Neural cell (in vitro differentiated cells): ENCODE measurements around the gene GNAS-AS1. TPM values are rescaled to one million over a fixed set of nuclear protein-coding genes. Genes with fewer than 3 reads are reported as not detected.

Experiments
- H2AFZ ChIP-seq: fragments of 200-600, 300-800 bp; sonication (generic), shearing (Covaris generic); 2 replicates; pipeline ENCODE4 v1.6.0; 2014; ENCODE audit warnings: low read depth, mild to moderate bottlenecking, antibody characterized with exemption, low read length, moderate library complexity
- H3F3A ChIP-seq: fragments of 200-600 bp; shearing (Covaris generic); 2 replicates; pipeline ENCODE4 v1.6.1; 2016; ENCODE audit warnings: mild to moderate bottlenecking, moderate library complexity, mixed read lengths, antibody characterized with exemption, low read length; ENCODE audit not compliant: insufficient read depth, poor library complexity, severe bottlenecking
- H3K27ac ChIP-seq: fragments of 200-600, 300-800 bp; sonication (generic), shearing (Covaris generic); 2 replicates; pipeline ENCODE4 v1.5.1; 2014; ENCODE audit warnings: mild to moderate bottlenecking, low read length, moderate library complexity
- H3K27me3 ChIP-seq: fragments of 300-800, 200-600 bp; sonication (generic), shearing (Covaris generic); 2 replicates; pipeline ENCODE4 v1.6.0; 2014; ENCODE audit warnings: mild to moderate bottlenecking, low read depth, low read length, moderate library complexity; ENCODE audit not compliant: insufficient read depth
- H3K36me3 ChIP-seq: fragments of 300-800, 200-600 bp; sonication (generic), shearing (Covaris generic); 2 replicates; pipeline ENCODE4 v1.5.1; 2014; ENCODE audit warnings: mild to moderate bottlenecking, antibody characterized with exemption, low read length, moderate library complexity; ENCODE audit not compliant: insufficient read depth
- H3K4me2 ChIP-seq: fragments of 300-800, 200-600 bp; sonication (generic), shearing (Covaris generic); 2 replicates; pipeline ENCODE4 v1.6.0; 2014; ENCODE audit warnings: mild to moderate bottlenecking, low read length
- H3K4me3 ChIP-seq: fragments of 300-800, 200-600 bp; sonication (generic), shearing (Covaris generic); 2 replicates; pipeline ENCODE4 v1.5.1; 2014; ENCODE audit warnings: mild to moderate bottlenecking, low read length, moderate library complexity
- H3K79me2 ChIP-seq: fragments of 200-600 bp; shearing (Covaris generic); replicated peaks from 2 replicates; pipeline ENCODE4 v1.6.0; 2014; ENCODE audit warnings: mild to moderate bottlenecking, low read length, moderate library complexity; ENCODE audit not compliant: insufficient read depth
- H3K9ac ChIP-seq: fragments of 300-800, 200-600 bp; sonication (generic), shearing (Covaris generic); 2 replicates; pipeline ENCODE4 v1.6.1; 2016; ENCODE audit warnings: mild to moderate bottlenecking, low read length, mixed read lengths
- H3K9me2 ChIP-seq: fragments of 200-600 bp; shearing (Covaris generic); 2 replicates; pipeline ENCODE4 v1.6.1; 2016; ENCODE audit warnings: mild to moderate bottlenecking, low read length, mixed read lengths; ENCODE audit not compliant: insufficient read depth
- H3K9me3 ChIP-seq: fragments of 200-600, 300-800 bp; sonication (generic), shearing (Covaris generic); 2 replicates; pipeline ENCODE4 v1.6.1; 2016; ENCODE audit warnings: mild to moderate bottlenecking, mixed run types, low read length, moderate library complexity, mixed read lengths
- H4K20me1 ChIP-seq: fragments of 200-600 bp; shearing (Covaris generic); 2 replicates; pipeline ENCODE4 v1.6.1; 2016; ENCODE audit warnings: mild to moderate bottlenecking, mixed run types; ENCODE audit not compliant: insufficient read depth
- EP300 ChIP-seq: fragments of 450-650 bp; conservative IDR thresholded peaks from 2 replicates; pipeline ENCODE4 v1.6.1; 2014; ENCODE audit warnings: antibody characterized with exemption, mild to moderate bottlenecking, moderate library complexity; ENCODE audit not compliant: poor library complexity, severe bottlenecking
- EZH2 ChIP-seq: fragments of 200-600, 300-800 bp; shearing (Covaris generic), sonication (generic); IDR thresholded peaks from 2 replicates; pipeline ENCODE4 v1.6.1; 2014; ENCODE audit warnings: antibody characterized with exemption, low read length, borderline replicate concordance, mild to moderate bottlenecking; ENCODE audit not compliant: insufficient read depth, poor library complexity, severe bottlenecking
- MXI1 ChIP-seq: fragments of 450-650 bp; conservative IDR thresholded peaks from 2 replicates; pipeline ENCODE4 v1.6.1; 2014; ENCODE audit warnings: antibody characterized with exemption, mild to moderate bottlenecking; ENCODE audit not compliant: poor library complexity, severe bottlenecking
- POLR2AphosphoS5 ChIP-seq: IDR thresholded peaks from 2 replicates; pipeline ENCODE4 v1.6.1; 2012
- RAD21 ChIP-seq: fragments of 450-650 bp; conservative IDR thresholded peaks from 2 replicates; pipeline ENCODE4 v1.6.1; 2014; ENCODE audit warnings: antibody characterized with exemption, mild to moderate bottlenecking, moderate library complexity
- SMC3 ChIP-seq: fragments of 450-650 bp; conservative IDR thresholded peaks from 2 replicates; pipeline ENCODE4 v1.6.1; 2014; ENCODE audit warnings: antibody characterized with exemption, mild to moderate bottlenecking, moderate library complexity; ENCODE audit not compliant: poor library complexity
- TAF1 ChIP-seq: IDR thresholded peaks from 2 replicates; pipeline ENCODE4 v1.6.1; 2012; ENCODE audit warnings: low read depth
- polyA plus RNA-seq: library from polyadenylated mRNA; depleted of rRNA; stranded (reverse); fragments of >200 nt; gene quantifications from 2 replicates; pipeline ENCODE4 v1.2.3, GENCODE V29; 2014
- TF ChIP-seq, protein P1 (sequence below): fragments of 450-650 bp; IDR thresholded peaks from 2 replicates; pipeline ENCODE4 v1.5.1; 2014; ENCODE audit warnings: antibody characterized with exemption, mild to moderate bottlenecking, moderate library complexity; ENCODE audit not compliant: poor library complexity, severe bottlenecking
- TF ChIP-seq, protein P2 (sequence below): IDR thresholded peaks from 2 replicates; pipeline ENCODE4 v1.6.1; 2012; ENCODE audit warnings: borderline replicate concordance

The GNAS-AS1 gene
- polyA plus RNA-seq, 1 donor from 2014 or later, result not detected

DNA sequence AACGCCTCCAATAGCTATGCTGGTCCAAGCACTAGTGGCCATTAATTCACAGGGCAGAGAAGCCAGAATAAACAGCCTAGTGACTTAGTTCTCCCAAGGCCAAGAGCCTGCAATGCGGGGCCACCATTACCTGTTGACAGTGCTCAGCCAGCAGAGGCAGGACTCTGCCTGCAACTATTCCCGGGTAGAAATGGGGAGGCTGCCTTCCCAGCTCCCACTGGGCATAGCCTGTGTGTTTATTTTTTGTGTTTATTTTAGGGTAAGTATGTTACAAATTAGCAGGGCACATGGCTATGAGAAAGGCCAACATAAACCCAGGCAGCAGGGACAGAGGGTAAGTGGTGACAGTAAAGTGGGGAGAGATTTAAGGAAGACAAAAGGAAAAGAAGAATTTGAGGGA, 5.0 kb downstream of the GNAS-AS1 start:
- Histone ChIP-seq H3K27me3 (peaks cover 35% of the 10 kb centered on the region), H3K9me3 (no peaks in the 10 kb centered on the region), H3K9ac (no peak overlapping the region), H3K79me2 (no peaks in the 10 kb centered on the region), H3K9me2 (no peaks in the 10 kb centered on the region), H3K4me2 (no peak overlapping the region), H3F3A (no peaks in the 10 kb centered on the region), H3K4me3 (no peak overlapping the region), H4K20me1 (no peaks in the 10 kb centered on the region), H2AFZ (no peak overlapping the region), H3K36me3 (no peaks in the 10 kb centered on the region), H3K27ac (no peak overlapping the region)
- TF ChIP-seq TAF1 (no peak), EP300 (no peak), POLR2AphosphoS5 (no peak), MXI1 (no peak), SMC3 (no peak), EZH2 (no peak)
- TF ChIP-seq, protein P1, sequence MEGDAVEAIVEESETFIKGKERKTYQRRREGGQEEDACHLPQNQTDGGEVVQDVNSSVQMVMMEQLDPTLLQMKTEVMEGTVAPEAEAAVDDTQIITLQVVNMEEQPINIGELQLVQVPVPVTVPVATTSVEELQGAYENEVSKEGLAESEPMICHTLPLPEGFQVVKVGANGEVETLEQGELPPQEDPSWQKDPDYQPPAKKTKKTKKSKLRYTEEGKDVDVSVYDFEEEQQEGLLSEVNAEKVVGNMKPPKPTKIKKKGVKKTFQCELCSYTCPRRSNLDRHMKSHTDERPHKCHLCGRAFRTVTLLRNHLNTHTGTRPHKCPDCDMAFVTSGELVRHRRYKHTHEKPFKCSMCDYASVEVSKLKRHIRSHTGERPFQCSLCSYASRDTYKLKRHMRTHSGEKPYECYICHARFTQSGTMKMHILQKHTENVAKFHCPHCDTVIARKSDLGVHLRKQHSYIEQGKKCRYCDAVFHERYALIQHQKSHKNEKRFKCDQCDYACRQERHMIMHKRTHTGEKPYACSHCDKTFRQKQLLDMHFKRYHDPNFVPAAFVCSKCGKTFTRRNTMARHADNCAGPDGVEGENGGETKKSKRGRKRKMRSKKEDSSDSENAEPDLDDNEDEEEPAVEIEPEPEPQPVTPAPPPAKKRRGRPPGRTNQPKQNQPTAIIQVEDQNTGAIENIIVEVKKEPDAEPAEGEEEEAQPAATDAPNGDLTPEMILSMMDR, result no peak
- TF ChIP-seq, protein P2, sequence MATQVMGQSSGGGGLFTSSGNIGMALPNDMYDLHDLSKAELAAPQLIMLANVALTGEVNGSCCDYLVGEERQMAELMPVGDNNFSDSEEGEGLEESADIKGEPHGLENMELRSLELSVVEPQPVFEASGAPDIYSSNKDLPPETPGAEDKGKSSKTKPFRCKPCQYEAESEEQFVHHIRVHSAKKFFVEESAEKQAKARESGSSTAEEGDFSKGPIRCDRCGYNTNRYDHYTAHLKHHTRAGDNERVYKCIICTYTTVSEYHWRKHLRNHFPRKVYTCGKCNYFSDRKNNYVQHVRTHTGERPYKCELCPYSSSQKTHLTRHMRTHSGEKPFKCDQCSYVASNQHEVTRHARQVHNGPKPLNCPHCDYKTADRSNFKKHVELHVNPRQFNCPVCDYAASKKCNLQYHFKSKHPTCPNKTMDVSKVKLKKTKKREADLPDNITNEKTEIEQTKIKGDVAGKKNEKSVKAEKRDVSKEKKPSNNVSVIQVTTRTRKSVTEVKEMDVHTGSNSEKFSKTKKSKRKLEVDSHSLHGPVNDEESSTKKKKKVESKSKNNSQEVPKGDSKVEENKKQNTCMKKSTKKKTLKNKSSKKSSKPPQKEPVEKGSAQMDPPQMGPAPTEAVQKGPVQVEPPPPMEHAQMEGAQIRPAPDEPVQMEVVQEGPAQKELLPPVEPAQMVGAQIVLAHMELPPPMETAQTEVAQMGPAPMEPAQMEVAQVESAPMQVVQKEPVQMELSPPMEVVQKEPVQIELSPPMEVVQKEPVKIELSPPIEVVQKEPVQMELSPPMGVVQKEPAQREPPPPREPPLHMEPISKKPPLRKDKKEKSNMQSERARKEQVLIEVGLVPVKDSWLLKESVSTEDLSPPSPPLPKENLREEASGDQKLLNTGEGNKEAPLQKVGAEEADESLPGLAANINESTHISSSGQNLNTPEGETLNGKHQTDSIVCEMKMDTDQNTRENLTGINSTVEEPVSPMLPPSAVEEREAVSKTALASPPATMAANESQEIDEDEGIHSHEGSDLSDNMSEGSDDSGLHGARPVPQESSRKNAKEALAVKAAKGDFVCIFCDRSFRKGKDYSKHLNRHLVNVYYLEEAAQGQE, result no peak

DNA sequence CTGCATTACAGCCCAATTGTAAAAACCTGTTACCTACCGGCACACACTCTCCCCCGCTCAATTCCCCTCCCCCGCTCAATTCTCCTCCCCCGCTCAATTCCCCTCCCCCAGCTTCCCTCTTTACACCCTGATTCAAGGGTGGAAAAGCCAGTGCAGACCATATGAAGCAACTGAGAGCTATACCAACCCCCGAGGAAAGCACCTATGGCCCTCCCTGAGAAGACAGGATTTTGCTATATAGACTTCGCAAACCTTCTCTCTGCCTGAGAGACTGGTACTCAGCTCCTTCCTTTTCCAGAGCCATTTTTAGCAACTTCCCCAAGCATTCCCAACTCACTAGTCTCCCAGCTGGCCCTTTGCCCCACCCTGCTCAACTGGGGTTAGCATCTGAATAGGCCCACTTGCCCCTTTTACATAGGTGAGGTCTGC, 7.6 kb downstream of the GNAS-AS1 start:
- Histone ChIP-seq H3F3A (no peaks in the 10 kb centered on the region), H3K9me3 (no peaks in the 10 kb centered on the region), H3K9me2 (no peaks in the 10 kb centered on the region), H3K27me3 (peaks cover 59% of the 10 kb centered on the region), H3K4me3 (no peak overlapping the region), H2AFZ (no peak overlapping the region), H3K4me2 (no peak overlapping the region), H3K79me2 (no peaks in the 10 kb centered on the region), H3K27ac (no peak overlapping the region), H3K9ac (no peak overlapping the region), H3K36me3 (no peaks in the 10 kb centered on the region), H4K20me1 (no peaks in the 10 kb centered on the region)
- no peak for TF ChIP-seq EZH2
- TF ChIP-seq POLR2AphosphoS5, result no peak
- TF ChIP-seq TAF1, result no peak
- TF ChIP-seq, protein P1, result no peak
- no peak for TF ChIP-seq SMC3
- TF ChIP-seq EP300, result no peak
- TF ChIP-seq RAD21, result no peak
- no peak for TF ChIP-seq MXI1
- TF ChIP-seq, protein P2, result no peak
